HK-2 (cell line): Measurements from ENCODE around the gene CCDC137.
A peak's percentile ranks its signal among the peaks of the same experiment; 100 is the strongest.

Experiments used
- DNase-seq: peaks from one replicate; pipeline ENCODE4 v3.0.0-alpha.2; 2018; ENCODE audit not compliant: unreplicated experiment

CCDC137 gene

GRCh38 chr17:81683208-81683583 is 16.7 kb downstream of the CCDC137 start:
- no peak for DNase-seq

GRCh38 chr17:81683584-81684441 is 17.3 kb downstream of the CCDC137 start, which contains the start of the genes ARL16 and HGS:
Gene ARL16, minus strand, starts transcription at chr17:81683797. Its CDS starts 44 bp downstream, at chr17:81683753.
Gene HGS, plus strand, starts transcription at chr17:81684011. Its CDS starts 56 bp downstream, at chr17:81684067.
- peak; percentile 99 for DNase-seq

- DNase-seq: peak; percentile 79
These were observed 17.9 kb downstream of the CCDC137 start for GRCh38 chr17:81684442-81684911.

GRCh38 chr17:81685108-81685507 is 18.6 kb downstream of the CCDC137 start:
- peak; percentile 76 for DNase-seq

- no peak for DNase-seq
These were observed 20.1 kb downstream of the CCDC137 start for GRCh38 chr17:81686614-81687013.

GRCh38 chr17:81687770-81688541 is 21.4 kb downstream of the CCDC137 start:
- no peak for DNase-seq

- no peak for DNase-seq
These were observed 22.1 kb downstream of the CCDC137 start for GRCh38 chr17:81688616-81689015.

- no peak for DNase-seq
These were observed 23.5 kb downstream of the CCDC137 start for GRCh38 chr17:81690066-81690465.

GRCh38 chr17:81690549-81690948 is 24.0 kb downstream of the CCDC137 start:
- no peak for DNase-seq

- DNase-seq: no peak
These were observed 24.7 kb downstream of the CCDC137 start for GRCh38 chr17:81691196-81691595.

GRCh38 chr17:81691608-81692007 is 25.1 kb downstream of the CCDC137 start:
- DNase-seq: no peak

GRCh38 chr17:81693509-81694210 is 27.1 kb downstream of the CCDC137 start:
- no peak for DNase-seq

GRCh38 chr17:81694810-81695209 is 28.3 kb downstream of the CCDC137 start:
- no peak for DNase-seq

- DNase-seq: no peak
These were observed 28.7 kb downstream of the CCDC137 start for GRCh38 chr17:81695211-81695610.

- DNase-seq: no peak
These were observed 29.3 kb downstream of the CCDC137 start for GRCh38 chr17:81695801-81696200.

GRCh38 chr17:81696218-81696941 is 29.8 kb downstream of the CCDC137 start:
- DNase-seq: no peak

GRCh38 chr17:81697261-81698044 is 30.9 kb downstream of the CCDC137 start:
- no peak for DNase-seq

GRCh38 chr17:81700353-81701287 is 34.1 kb downstream of the CCDC137 start:
- DNase-seq: no peak
